WTC11 (cell line): ENCODE results near the gene GRM7. TPM values are rescaled to one million over a fixed set of nuclear protein-coding genes. Genes with fewer than 3 reads are reported as not detected.

ENCODE experiments used
- ATAC-seq: fragments of 200-7000 bp; cut with Tn5 transposase; 2 replicates; pipeline ENCODE4 v1.10.0; 2021; ENCODE audit warnings: mild to moderate bottlenecking, moderate library complexity
- CTCF ChIA-PET: fragments of 300-600 bp; sonication (Branson Sonifier 250); formaldehyde crosslinking; loops from one replicate; lab custom pipeline; 2021; ENCODE audit warnings: antibody characterized with exemption; lab: Charles Lee
- POLR2A ChIA-PET: fragments of 350-600 bp; sonication (Branson Sonifier 250); formaldehyde crosslinking; loops from one replicate; lab custom pipeline; 2021; ENCODE audit warnings: antibody characterized with exemption; lab: Charles Lee
- DNase-seq: peaks from one replicate; pipeline ENCODE4 v3.0.0; 2021; ENCODE audit warnings: low spot score
- H3K27ac Mint-ChIP-seq: 2 replicates; pipeline ENCODE4 v1.8.0; 2021; ENCODE audit warnings: mixed read lengths
- H3K27me3 Mint-ChIP-seq: 2 replicates; pipeline ENCODE4 v1.8.0; 2021; ENCODE audit warnings: low read depth, mild to moderate bottlenecking, moderate library complexity, mixed read lengths
- H3K36me3 Mint-ChIP-seq: 2 replicates; pipeline ENCODE4 v1.8.0; 2021; ENCODE audit warnings: mixed read lengths
- H3K4me1 Mint-ChIP-seq: 2 replicates; pipeline ENCODE4 v1.8.0; 2022; ENCODE audit warnings: mixed read lengths
- H3K4me3 Mint-ChIP-seq: 2 replicates; pipeline ENCODE4 v1.8.0; 2021; ENCODE audit warnings: mild to moderate bottlenecking, moderate library complexity, mixed read lengths
- H3K9me3 Mint-ChIP-seq: 2 replicates; pipeline ENCODE4 v1.8.0; 2021; ENCODE audit warnings: mixed read lengths
- CBFB ChIP-seq: sonication (generic); formaldehyde crosslinking; IDR thresholded peaks from 2 replicates; pipeline ENCODE4 v1.8.1; 2022; ENCODE audit warnings: mild to moderate bottlenecking, low read depth, missing genetic modification reagents
- CREM ChIP-seq: sonication (generic); formaldehyde crosslinking; IDR thresholded peaks from 2 replicates; pipeline ENCODE4 v1.8.1; 2022; ENCODE audit warnings: mild to moderate bottlenecking, missing genetic modification reagents, moderate library complexity
- E2F4 ChIP-seq: sonication (generic); formaldehyde crosslinking; IDR thresholded peaks from 2 replicates; pipeline ENCODE4 v1.8.1; 2022; ENCODE audit warnings: low read depth, mild to moderate bottlenecking, moderate library complexity, missing genetic modification reagents, borderline replicate concordance
- FOXJ3 ChIP-seq: sonication (generic); formaldehyde crosslinking; IDR thresholded peaks from 2 replicates; pipeline ENCODE4 v1.9.0; 2021; ENCODE audit warnings: missing genetic modification reagents, mild to moderate bottlenecking, borderline replicate concordance
- FOXK1 ChIP-seq: sonication (generic); formaldehyde crosslinking; IDR thresholded peaks from 2 replicates; pipeline ENCODE4 v1.8.0; 2022; ENCODE audit warnings: mild to moderate bottlenecking, moderate library complexity, missing genetic modification reagents
- IRF2 ChIP-seq: sonication (generic); formaldehyde crosslinking; IDR thresholded peaks from 2 replicates; pipeline ENCODE4 v1.8.0; 2022; ENCODE audit warnings: low read depth, missing genetic modification reagents, borderline replicate concordance
- MXD4 ChIP-seq: fragments of 250-450 bp; sonication (Bioruptor Pico); IDR thresholded peaks from 2 replicates; pipeline ENCODE4 v1.8.0; 2021; ENCODE audit warnings: mild to moderate bottlenecking, moderate library complexity, borderline replicate concordance
- NFE2L1 ChIP-seq: sonication (generic); formaldehyde crosslinking; IDR thresholded peaks from 2 replicates; pipeline ENCODE4 v1.8.1; 2023; ENCODE audit warnings: missing genetic modification reagents
- NR2C2 ChIP-seq: sonication (generic); formaldehyde crosslinking; IDR thresholded peaks from 2 replicates; pipeline ENCODE4 v1.8.0; 2022; ENCODE audit warnings: mild to moderate bottlenecking, missing genetic modification reagents
- RELA ChIP-seq: sonication (generic); formaldehyde crosslinking; IDR thresholded peaks from 2 replicates; pipeline ENCODE4 v1.8.1; 2022; ENCODE audit warnings: missing genetic modification reagents, mild to moderate bottlenecking, borderline replicate concordance
- SMAD4 ChIP-seq: sonication (generic); formaldehyde crosslinking; IDR thresholded peaks from 2 replicates; pipeline ENCODE4 v1.8.0; 2022; ENCODE audit warnings: mild to moderate bottlenecking, missing genetic modification reagents
- USF2 ChIP-seq: sonication (generic); formaldehyde crosslinking; IDR thresholded peaks from 2 replicates; pipeline ENCODE4 v1.8.1; 2023; ENCODE audit warnings: mild to moderate bottlenecking, missing genetic modification reagents, moderate library complexity
- ZNF219 ChIP-seq: sonication (generic); formaldehyde crosslinking; IDR thresholded peaks from 2 replicates; pipeline ENCODE4 v1.8.0; 2023; ENCODE audit warnings: missing genetic modification reagents, mild to moderate bottlenecking, borderline replicate concordance
- ZNF263 ChIP-seq: sonication (generic); formaldehyde crosslinking; IDR thresholded peaks from 2 replicates; pipeline ENCODE4 v1.8.1; 2022; ENCODE audit warnings: low read depth, mild to moderate bottlenecking, moderate library complexity, missing genetic modification reagents
- ZNF317 ChIP-seq: sonication (generic); formaldehyde crosslinking; IDR thresholded peaks from 2 replicates; pipeline ENCODE4 v1.8.1; 2023; ENCODE audit warnings: low read depth, mild to moderate bottlenecking, moderate library complexity, missing genetic modification reagents, borderline replicate concordance
- total RNA-seq: library from RNA; stranded (reverse); gene quantifications from 3 replicates; pipeline ENCODE4 v1.2.3, GENCODE V29; 2021
- TF ChIP-seq, protein P1 (sequence below): sonication (generic); formaldehyde crosslinking; IDR thresholded peaks from 2 replicates; pipeline ENCODE4 v1.8.0; 2022; ENCODE audit warnings: mild to moderate bottlenecking, missing genetic modification reagents
- TF ChIP-seq, protein P2 (sequence below): sonication (generic); formaldehyde crosslinking; IDR thresholded peaks from 2 replicates; pipeline ENCODE4 v1.8.0; 2023; ENCODE audit warnings: mild to moderate bottlenecking, missing genetic modification reagents
- TF ChIP-seq, protein P3 (sequence below): fragments of 250-450 bp; sonication (Bioruptor Pico); IDR thresholded peaks from 2 replicates; pipeline ENCODE4 v1.9.0; 2021; ENCODE audit warnings: mild to moderate bottlenecking
- TF ChIP-seq, protein P4 (sequence below): fragments of 250-450 bp; sonication (Bioruptor Pico); conservative IDR thresholded peaks from 2 replicates; pipeline ENCODE4 v1.9.0; 2021; ENCODE audit warnings: mild to moderate bottlenecking
- TF ChIP-seq, protein P5 (sequence below): sonication (generic); formaldehyde crosslinking; IDR thresholded peaks from 2 replicates; pipeline ENCODE4 v1.8.1; 2023; ENCODE audit warnings: mild to moderate bottlenecking, missing genetic modification reagents
- TF ChIP-seq, protein P6 (sequence below): fragments of 250-450 bp; sonication (Bioruptor Pico); IDR thresholded peaks from 2 replicates; pipeline ENCODE4 v1.8.0; 2021; ENCODE audit warnings: mild to moderate bottlenecking

Gene GRM7
- total RNA-seq, 1 experiment from 2014 or later, result 0.42 TPM

DNA sequence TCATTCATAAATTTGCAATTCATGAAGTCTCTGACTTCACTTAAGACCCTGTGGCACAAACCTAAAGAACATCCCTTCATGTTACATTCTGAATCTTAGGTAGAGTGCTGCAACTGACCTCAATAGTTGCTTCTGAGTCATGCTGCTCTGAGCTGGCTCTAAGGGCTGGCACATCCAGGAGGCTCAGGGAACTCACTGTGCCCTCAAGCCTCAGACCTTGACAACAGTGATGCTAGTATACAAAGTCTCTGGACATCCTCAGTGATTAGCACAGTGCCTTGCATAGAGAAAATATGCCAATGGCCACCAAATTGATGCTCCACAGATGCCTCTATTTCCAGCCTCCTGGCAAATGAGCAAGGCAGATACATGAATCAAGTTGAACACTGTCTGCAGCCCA lies 899.8 kb downstream of the GRM7 start (continued):
- TF ChIP-seq, protein P1, sequence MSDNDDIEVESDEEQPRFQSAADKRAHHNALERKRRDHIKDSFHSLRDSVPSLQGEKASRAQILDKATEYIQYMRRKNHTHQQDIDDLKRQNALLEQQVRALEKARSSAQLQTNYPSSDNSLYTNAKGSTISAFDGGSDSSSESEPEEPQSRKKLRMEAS (CRISPR knock-in tag), result no peak
- TF ChIP-seq CBFB (CRISPR knock-in tag), result no peak
- TF ChIP-seq, protein P2, sequence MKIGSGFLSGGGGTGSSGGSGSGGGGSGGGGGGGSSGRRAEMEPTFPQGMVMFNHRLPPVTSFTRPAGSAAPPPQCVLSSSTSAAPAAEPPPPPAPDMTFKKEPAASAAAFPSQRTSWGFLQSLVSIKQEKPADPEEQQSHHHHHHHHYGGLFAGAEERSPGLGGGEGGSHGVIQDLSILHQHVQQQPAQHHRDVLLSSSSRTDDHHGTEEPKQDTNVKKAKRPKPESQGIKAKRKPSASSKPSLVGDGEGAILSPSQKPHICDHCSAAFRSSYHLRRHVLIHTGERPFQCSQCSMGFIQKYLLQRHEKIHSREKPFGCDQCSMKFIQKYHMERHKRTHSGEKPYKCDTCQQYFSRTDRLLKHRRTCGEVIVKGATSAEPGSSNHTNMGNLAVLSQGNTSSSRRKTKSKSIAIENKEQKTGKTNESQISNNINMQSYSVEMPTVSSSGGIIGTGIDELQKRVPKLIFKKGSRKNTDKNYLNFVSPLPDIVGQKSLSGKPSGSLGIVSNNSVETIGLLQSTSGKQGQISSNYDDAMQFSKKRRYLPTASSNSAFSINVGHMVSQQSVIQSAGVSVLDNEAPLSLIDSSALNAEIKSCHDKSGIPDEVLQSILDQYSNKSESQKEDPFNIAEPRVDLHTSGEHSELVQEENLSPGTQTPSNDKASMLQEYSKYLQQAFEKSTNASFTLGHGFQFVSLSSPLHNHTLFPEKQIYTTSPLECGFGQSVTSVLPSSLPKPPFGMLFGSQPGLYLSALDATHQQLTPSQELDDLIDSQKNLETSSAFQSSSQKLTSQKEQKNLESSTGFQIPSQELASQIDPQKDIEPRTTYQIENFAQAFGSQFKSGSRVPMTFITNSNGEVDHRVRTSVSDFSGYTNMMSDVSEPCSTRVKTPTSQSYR (CRISPR knock-in tag), result no peak
- no peak for TF ChIP-seq ZNF263 (CRISPR knock-in tag)
- TF ChIP-seq, all 79 proteins: peak for 0

- DNase-seq (no peak), ATAC-seq (no peak)
- peaks cover 61% of the 10 kb centered on the region for H3K9me3 Mint-ChIP-seq
- CTCF ChIA-PET, result no interaction called here
- H3K27me3 Mint-ChIP-seq, result no peaks in the 10 kb centered on the region; the same call in 1 of the 2 replicates
- TF ChIP-seq MXD4 (no peak), SMAD4 (CRISPR knock-in tag) (no peak), E2F4 (CRISPR knock-in tag) (no peak), FOXK1 (CRISPR knock-in tag) (no peak), CREM (CRISPR knock-in tag) (no peak), FOXJ3 (no peak), NFE2L1 (CRISPR knock-in tag) (no peak)
- TF ChIP-seq, protein P3, sequence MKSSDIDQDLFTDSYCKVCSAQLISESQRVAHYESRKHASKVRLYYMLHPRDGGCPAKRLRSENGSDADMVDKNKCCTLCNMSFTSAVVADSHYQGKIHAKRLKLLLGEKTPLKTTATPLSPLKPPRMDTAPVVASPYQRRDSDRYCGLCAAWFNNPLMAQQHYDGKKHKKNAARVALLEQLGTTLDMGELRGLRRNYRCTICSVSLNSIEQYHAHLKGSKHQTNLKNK (CRISPR knock-in tag), result no peak
- TF ChIP-seq, protein P4, sequence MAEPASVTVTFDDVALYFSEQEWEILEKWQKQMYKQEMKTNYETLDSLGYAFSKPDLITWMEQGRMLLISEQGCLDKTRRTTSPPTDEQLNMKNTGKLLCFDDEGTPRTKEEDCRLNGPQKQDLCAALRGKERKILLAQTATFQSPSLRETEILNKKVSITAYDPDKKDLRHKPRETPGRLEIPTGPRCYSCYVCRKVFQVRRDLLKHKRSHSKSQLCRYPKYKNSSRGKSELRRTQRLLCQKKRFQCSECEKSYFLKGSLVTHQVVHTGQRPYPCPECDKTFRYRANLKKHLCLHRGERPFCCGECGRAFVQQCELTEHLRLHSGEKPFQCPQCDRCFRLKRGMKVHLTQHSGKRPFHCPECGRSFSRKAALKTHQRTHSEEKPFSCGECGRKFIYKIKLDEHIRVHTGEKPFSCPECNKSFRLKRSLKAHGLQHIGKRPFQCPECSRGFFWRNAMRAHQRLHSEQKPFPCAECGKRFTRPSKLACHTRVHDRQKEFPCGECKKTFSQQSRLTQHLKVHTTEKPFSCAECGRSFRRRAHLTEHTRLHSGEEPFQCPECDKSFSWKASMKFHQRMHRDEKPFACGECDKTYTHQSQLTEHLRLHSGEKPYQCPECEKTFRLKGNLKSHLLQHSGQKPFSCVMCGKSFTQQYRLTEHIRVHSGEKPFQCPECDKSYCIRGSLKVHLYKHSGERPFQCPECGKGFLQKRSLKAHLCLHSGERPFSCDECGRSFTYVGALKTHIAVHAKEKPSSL (CRISPR knock-in tag), result no peak
- TF ChIP-seq, protein P1 (CRISPR knock-in tag), result no peak
- H3K36me3 Mint-ChIP-seq, result peaks cover 43% of the 10 kb centered on the region
- POLR2A ChIA-PET, result no interaction called here
- peaks cover 3% of the 10 kb centered on the region; the same call in 1 of the 2 replicates for H3K4me1 Mint-ChIP-seq
- H3K27ac Mint-ChIP-seq, result no peak overlapping the region
- no peak overlapping the region for H3K4me3 Mint-ChIP-seq
Observed at GRCh38 chr3:7764115-7764514, 903.2 kb downstream of the GRM7 start.

- no peak for ATAC-seq
- Mint-ChIP-seq H3K36me3 (peaks cover 25% of the 10 kb centered on the region), H3K27me3 (no peaks in the 10 kb centered on the region; the same call in 1 of the 2 replicates), H3K4me1 (no peaks in the 10 kb centered on the region), H3K4me3 (no peak overlapping the region), H3K9me3 (peaks cover 37% of the 10 kb centered on the region), H3K27ac (no peak overlapping the region)
- DNase-seq, result no peak
- ChIA-PET POLR2A (no interaction called here), CTCF (no interaction called here)
- TF ChIP-seq, protein P5, sequence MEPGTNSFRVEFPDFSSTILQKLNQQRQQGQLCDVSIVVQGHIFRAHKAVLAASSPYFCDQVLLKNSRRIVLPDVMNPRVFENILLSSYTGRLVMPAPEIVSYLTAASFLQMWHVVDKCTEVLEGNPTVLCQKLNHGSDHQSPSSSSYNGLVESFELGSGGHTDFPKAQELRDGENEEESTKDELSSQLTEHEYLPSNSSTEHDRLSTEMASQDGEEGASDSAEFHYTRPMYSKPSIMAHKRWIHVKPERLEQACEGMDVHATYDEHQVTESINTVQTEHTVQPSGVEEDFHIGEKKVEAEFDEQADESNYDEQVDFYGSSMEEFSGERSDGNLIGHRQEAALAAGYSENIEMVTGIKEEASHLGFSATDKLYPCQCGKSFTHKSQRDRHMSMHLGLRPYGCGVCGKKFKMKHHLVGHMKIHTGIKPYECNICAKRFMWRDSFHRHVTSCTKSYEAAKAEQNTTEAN (CRISPR knock-in tag), result no peak
- TF ChIP-seq, protein P6, sequence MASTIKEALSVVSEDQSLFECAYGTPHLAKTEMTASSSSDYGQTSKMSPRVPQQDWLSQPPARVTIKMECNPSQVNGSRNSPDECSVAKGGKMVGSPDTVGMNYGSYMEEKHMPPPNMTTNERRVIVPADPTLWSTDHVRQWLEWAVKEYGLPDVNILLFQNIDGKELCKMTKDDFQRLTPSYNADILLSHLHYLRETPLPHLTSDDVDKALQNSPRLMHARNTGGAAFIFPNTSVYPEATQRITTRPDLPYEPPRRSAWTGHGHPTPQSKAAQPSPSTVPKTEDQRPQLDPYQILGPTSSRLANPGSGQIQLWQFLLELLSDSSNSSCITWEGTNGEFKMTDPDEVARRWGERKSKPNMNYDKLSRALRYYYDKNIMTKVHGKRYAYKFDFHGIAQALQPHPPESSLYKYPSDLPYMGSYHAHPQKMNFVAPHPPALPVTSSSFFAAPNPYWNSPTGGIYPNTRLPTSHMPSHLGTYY (CRISPR knock-in tag), result no peak
- no peak for TF ChIP-seq ZNF317
- no peak for TF ChIP-seq RELA (CRISPR knock-in tag)
- TF ChIP-seq IRF2 (CRISPR knock-in tag), result no peak
- no peak for TF ChIP-seq ZNF219 (CRISPR knock-in tag)
- no peak for TF ChIP-seq USF2
- no peak for TF ChIP-seq NR2C2 (CRISPR knock-in tag)
Observed at GRCh38 chr3:7766530-7766929, 905.6 kb downstream of the GRM7 start.
